ENCODE results near the gene FAM240A. TPM values are rescaled to one million over a fixed set of nuclear protein-coding genes. Genes with fewer than 3 reads are reported as not detected.

Gene FAM240A
- total and polyA plus RNA-seq, 4 donors: not detected

- Histone ChIP-seq H3K9ac (ENCODE audit: insufficient read depth in 1 of 2, low read length in 2 of 2) (no peak overlapping the region), H3K36me3 (ENCODE audit: control insufficient read depth in 4 of 4, insufficient read depth in 4 of 4, low read length in 4 of 4) (peaks cover 0 to 46% (median 0%) of the 10 kb centered on the region in 4 donors), H3K27me3 (ENCODE audit: control insufficient read depth in 3 of 3, insufficient read depth in 3 of 3, low read length in 2 of 3) (no peaks in the 10 kb centered on the region), H3K27ac (ENCODE audit: low read depth in 1 of 2, low read length in 1 of 2) (no peak overlapping the region), H3K4me1 (ENCODE audit: control insufficient read depth in 5 of 5, insufficient read depth in 5 of 5, low read length in 5 of 5) (peaks cover 0 to 5% (median 0%) of the 10 kb centered on the region in 5 donors), H3K4me3 (no peak overlapping the region), H3K9me3 (ENCODE audit: control insufficient read depth in 4 of 4, insufficient read depth in 3 of 4, low read length in 3 of 4) (no peaks in the 10 kb centered on the region)
- DNase-seq (no peak), ATAC-seq (ENCODE audit: insufficient read depth, low FRiP score) (no peak)
- WGBS, 2 donors: 94 to 95% methylated on average over 12 of the region's 12 CpGs
- TF ChIP-seq CTCF (IDR thresholded peaks at IDR 0.05; ENCODE audit: control extremely low read depth, extremely low read depth): no peak
Observed at GRCh38 chr3:46674031-46674845, 61.9 kb downstream of the FAM240A start.

GRCh38 chr3:46675426-46675825 lies 63.1 kb downstream of the FAM240A start:
- peaks cover 0 to 5% (median 0%) of the 10 kb centered on the region in 5 donors for H3K4me1 ChIP-seq (ENCODE audit: control insufficient read depth in 5 of 5, insufficient read depth in 5 of 5, low read length in 5 of 5)
- DNase-seq (no peak), ATAC-seq (ENCODE audit: insufficient read depth, low FRiP score) (no peak)
- no peak for TF ChIP-seq CTCF (IDR thresholded peaks at IDR 0.05; ENCODE audit: control extremely low read depth, extremely low read depth)
- no peak overlapping the region for H3K27ac ChIP-seq (ENCODE audit: low read depth in 1 of 2, low read length in 1 of 2)
- H3K4me3 ChIP-seq: no peak overlapping the region
- no peaks in the 10 kb centered on the region for H3K9me3 ChIP-seq (ENCODE audit: control insufficient read depth in 4 of 4, insufficient read depth in 3 of 4, low read length in 3 of 4)
- peaks cover 0 to 51% (median 0%) of the 10 kb centered on the region in 4 donors for H3K36me3 ChIP-seq (ENCODE audit: control insufficient read depth in 4 of 4, insufficient read depth in 4 of 4, low read length in 4 of 4)
- H3K9ac ChIP-seq (ENCODE audit: insufficient read depth in 1 of 2, low read length in 2 of 2): no peak overlapping the region
- 91 to 95% methylated on average over 6 of the region's 6 CpGs for WGBS, 2 donors
- H3K27me3 ChIP-seq (ENCODE audit: control insufficient read depth in 3 of 3, insufficient read depth in 3 of 3, low read length in 2 of 3): no peaks in the 10 kb centered on the region

Small RNA genes lying within 50 kb of the gene (small RNA-seq; reads per million reads assigned to genes)
- gene RF00591 (ENCODE audit: low replicate concordance): not detected

Other genes starting within 250 kb of the FAM240A start
- 1 to 10 TPM; 2.2 to 4.4 TPM for gene CCR5, start 241.6 kb upstream of the FAM240A start, total RNA-seq
- gene CCR5, start 241.6 kb upstream of the FAM240A start, polyA plus RNA-seq: 10 to 100 TPM in 1 of 2 donors, 1 to 10 TPM in 1; 2.9 to 16.6 TPM
- gene CCRL2, start 205.3 kb upstream of the FAM240A start, total RNA-seq: 10 to 100 TPM; 18.9 to 20.6 TPM
- 10 to 100 TPM; 11.0 to 95.9 TPM for gene CCRL2, start 205.3 kb upstream of the FAM240A start, polyA plus RNA-seq
- 100 to 1,000 TPM; 102 to 188 TPM for gene LTF, start 147.6 kb upstream of the FAM240A start, total RNA-seq
- gene LTF, start 147.6 kb upstream of the FAM240A start, polyA plus RNA-seq: 10 to 100 TPM; 12.9 to 99.4 TPM
- gene RTP3, start 114.5 kb upstream of the FAM240A start, total RNA-seq: not detected
- gene RTP3, start 114.5 kb upstream of the FAM240A start, polyA plus RNA-seq: not detected
- gene LRRC2, start 46.2 kb upstream of the FAM240A start, total RNA-seq: 1 to 10 TPM; 1.1 to 3.1 TPM
- gene LRRC2, start 46.2 kb upstream of the FAM240A start, polyA plus RNA-seq: under 1 TPM; 0.09 to 0.39 TPM
- 10 to 100 TPM; 44.2 to 53.6 TPM for gene ALS2CL, start 81.2 kb downstream of the FAM240A start, total RNA-seq
- 10 to 100 TPM; 23.6 to 58.5 TPM for gene ALS2CL, start 81.2 kb downstream of the FAM240A start, polyA plus RNA-seq
- under 1 TPM; 0.52 to 0.63 TPM for gene TMIE, start 88.9 kb downstream of the FAM240A start, total RNA-seq
- gene TMIE, start 88.9 kb downstream of the FAM240A start, polyA plus RNA-seq: under 1 TPM; 0.32 to 0.71 TPM
- 1 to 10 TPM in 1 of 2 donors, under 1 TPM in 1; 0.46 to 2.2 TPM for gene PRSS50, start 105.3 kb downstream of the FAM240A start, total RNA-seq
- under 1 TPM; 0.08 to 0.16 TPM for gene PRSS50, start 105.3 kb downstream of the FAM240A start, polyA plus RNA-seq

Data from lung (tissue), 13 donors.